Measurements from ENCODE around the gene CHMP4B. TPM values are rescaled to one million over a fixed set of nuclear protein-coding genes. Genes with fewer than 3 reads are reported as not detected.

The CHMP4B gene
- total RNA-seq, 3 donors from 2014 or later, result 167 to 230 (median 184) TPM

GRCh38 chr20:33777816-33778215 is 33.3 kb upstream of the CHMP4B start:
- no peaks in the 10 kb centered on the region for H3K4me1 ChIP-seq (ENCODE audit: low read depth)
- no peak for TF ChIP-seq CTCF (IDR thresholded peaks at IDR 0.05)
- ATAC-seq (no peak), DNase-seq (no peak)
- no peaks in the 10 kb centered on the region for H3K36me3 ChIP-seq (ENCODE audit: low read depth)
- H3K4me3 ChIP-seq, result no peak overlapping the region
- intact Hi-C loops (cut with DNase I, micrococcal nuclease), result no loop called here
- H3K9me3 ChIP-seq, result no peaks in the 10 kb centered on the region

GRCh38 chr20:33781133-33781532 is 30.0 kb upstream of the CHMP4B start:
- no peak overlapping the region for H3K4me3 ChIP-seq
- peak in 2 of 3 donors; percentile 43 to 44 for DNase-seq
- H3K4me1 ChIP-seq (ENCODE audit: low read depth), result no peaks in the 10 kb centered on the region
- no peaks in the 10 kb centered on the region for H3K9me3 ChIP-seq
- peak; percentile 81 for ATAC-seq
- TF ChIP-seq CTCF (IDR thresholded peaks at IDR 0.05), result no peak
- intact Hi-C loops (cut with DNase I, micrococcal nuclease), result no loop called here
- no peaks in the 10 kb centered on the region for H3K36me3 ChIP-seq (ENCODE audit: low read depth)

- H3K9me3 ChIP-seq, result no peaks in the 10 kb centered on the region
- no peaks in the 10 kb centered on the region for H3K36me3 ChIP-seq (ENCODE audit: low read depth)
- no peak overlapping the region for H3K4me3 ChIP-seq
- TF ChIP-seq CTCF (IDR thresholded peaks at IDR 0.05), result no peak
- H3K4me1 ChIP-seq (ENCODE audit: low read depth), result no peaks in the 10 kb centered on the region
- DNase-seq (no peak), ATAC-seq (no peak)
- intact Hi-C loops (cut with DNase I, micrococcal nuclease), result no loop called here
Observed at GRCh38 chr20:33781945-33782344, 29.2 kb upstream of the CHMP4B start.

- intact Hi-C loops (cut with DNase I, micrococcal nuclease), result no loop called here
- H3K4me3 ChIP-seq, result no peak overlapping the region
- no peak for DNase-seq
- no peaks in the 10 kb centered on the region for H3K36me3 ChIP-seq (ENCODE audit: low read depth)
- H3K4me1 ChIP-seq (ENCODE audit: low read depth), result peaks cover 1% of the 10 kb centered on the region
- no peak for TF ChIP-seq CTCF (IDR thresholded peaks at IDR 0.05)
- no peak for ATAC-seq
- no peaks in the 10 kb centered on the region for H3K9me3 ChIP-seq
Observed at GRCh38 chr20:33783256-33783655, 27.9 kb upstream of the CHMP4B start.

GRCh38 chr20:33783818-33784217 is 27.3 kb upstream of the CHMP4B start:
- no peak for ATAC-seq
- intact Hi-C loops (cut with DNase I, micrococcal nuclease), result no loop called here

More at GRCh38 chr20:33783818-33784217, 27.3 kb upstream of the CHMP4B start:
- Histone ChIP-seq H3K4me3 (no peak overlapping the region), H3K9me3 (no peaks in the 10 kb centered on the region), H3K36me3 (ENCODE audit: low read depth) (no peaks in the 10 kb centered on the region), H3K4me1 (ENCODE audit: low read depth) (peaks cover 5% of the 10 kb centered on the region)
- DNase-seq, result no peak
- TF ChIP-seq CTCF (IDR thresholded peaks at IDR 0.05), result no peak
